SH-SY5Y (cell line): Measurements from ENCODE around the gene RGS3.

Experiments
- GATA2 ChIP-seq: IDR thresholded peaks from 2 replicates; pipeline ENCODE4 v1.6.1; 2011; ENCODE audit warnings: mild to moderate bottlenecking, low read depth, low read length
- GATA3 ChIP-seq: IDR thresholded peaks from 2 replicates; pipeline ENCODE4 v1.6.1; 2011; ENCODE audit warnings: low read depth, mild to moderate bottlenecking, low read length, moderate library complexity

- TF ChIP-seq GATA3 = no peak
- no peak for TF ChIP-seq GATA2
Observed at GRCh38 chr9:113481176-113481787, 17.8 kb downstream of the RGS3 start.
